HG03575 (cell line): Measurements from ENCODE around the gene LZTS2.
"Not testable (repeated sequence)": the region's sequence is repeated elsewhere in the genome, so short reads cannot be mapped to it uniquely, and the experiment has no call there.

ENCODE experiments used
- ATAC-seq: cut with Tn5 transposase; IDR thresholded peaks from one replicate; pipeline ENCODE4 v1.9.1; 2021; ENCODE audit not compliant: unreplicated experiment, insufficient number of reproducible peaks, low FRiP score; ENCODE audit errors: extremely low read depth

LZTS2 gene

GRCh38 chr10:101028446-101029337, 29.1 kb downstream of the LZTS2 start:
- ATAC-seq = no peak

- no peak for ATAC-seq
These were observed 30.1 kb downstream of the LZTS2 start for GRCh38 chr10:101029520-101030295.

GRCh38 chr10:101030496-101031127, 31.0 kb downstream of the LZTS2 start:
- no peak for ATAC-seq

GRCh38 chr10:101031128-101031795, 31.7 kb downstream of the LZTS2 start, which contains the start of the genes PDZD7 and SFXN3:
TSS of gene PDZD7 (minus strand) at chr10:101031129. CDS start at chr10:101030219, 910 bp downstream.
TSS of gene SFXN3 (plus strand) at chr10:101031234. CDS start at chr10:101034695, 3,461 bp downstream.
- no peak for ATAC-seq

GRCh38 chr10:101031796-101032636, 32.4 kb downstream of the LZTS2 start:
- ATAC-seq = no peak

- ATAC-seq = no peak
These were observed 33.1 kb downstream of the LZTS2 start for GRCh38 chr10:101032637-101033224.

GRCh38 chr10:101033276-101033675, 33.7 kb downstream of the LZTS2 start:
- ATAC-seq = no peak

- ATAC-seq = not testable (repeated sequence)
These were observed 34.8 kb downstream of the LZTS2 start for GRCh38 chr10:101034404-101034803.

- ATAC-seq = no peak
These were observed 35.7 kb downstream of the LZTS2 start for GRCh38 chr10:101035314-101035713.

- ATAC-seq = no peak
These were observed 36.5 kb downstream of the LZTS2 start for GRCh38 chr10:101035916-101036702.

GRCh38 chr10:101036726-101037125, 37.1 kb downstream of the LZTS2 start:
- no peak for ATAC-seq

GRCh38 chr10:101038484-101038883, 38.9 kb downstream of the LZTS2 start:
- ATAC-seq = no peak

- ATAC-seq = no peak
These were observed 40.5 kb downstream of the LZTS2 start for GRCh38 chr10:101040061-101040460.

GRCh38 chr10:101040851-101041250, 41.2 kb downstream of the LZTS2 start:
- ATAC-seq = no peak

- ATAC-seq = no peak
These were observed 41.7 kb downstream of the LZTS2 start for GRCh38 chr10:101041252-101041761.

- no peak for ATAC-seq
These were observed 42.5 kb downstream of the LZTS2 start for GRCh38 chr10:101042118-101042517.
